HG03342 (cell line): ENCODE results near the gene CEL.
"Not testable (repeated sequence)": the region's sequence is repeated elsewhere in the genome, so short reads cannot be mapped to it uniquely, and the experiment has no call there.

ENCODE experiments used
- ATAC-seq: cut with Tn5 transposase; IDR thresholded peaks from one replicate; pipeline ENCODE4 v1.9.1; 2021; ENCODE audit warnings: mild to moderate bottlenecking, moderate library complexity; ENCODE audit not compliant: unreplicated experiment

CEL gene

GRCh38 chr9:133080786-133081779 lies 19.3 kb downstream of the CEL start:
- not testable (repeated sequence) for ATAC-seq

- ATAC-seq: not testable (repeated sequence)
These were observed 20.3 kb downstream of the CEL start for GRCh38 chr9:133081957-133082644.

- ATAC-seq: not testable (repeated sequence)
These were observed 21.9 kb downstream of the CEL start for GRCh38 chr9:133083688-133084087.

GRCh38 chr9:133086212-133086860 lies 24.6 kb downstream of the CEL start:
- not testable (repeated sequence) for ATAC-seq

GRCh38 chr9:133086894-133087293 lies 25.1 kb downstream of the CEL start:
- ATAC-seq: no peak

- no peak for ATAC-seq
These were observed 25.8 kb downstream of the CEL start for GRCh38 chr9:133087429-133088145.

GRCh38 chr9:133088146-133088750 lies 26.5 kb downstream of the CEL start:
- ATAC-seq: no peak

GRCh38 chr9:133088756-133089155 lies 27.0 kb downstream of the CEL start:
- no peak for ATAC-seq

GRCh38 chr9:133089271-133089671 lies 27.5 kb downstream of the CEL start:
- no peak for ATAC-seq

GRCh38 chr9:133090187-133090586 lies 28.4 kb downstream of the CEL start:
- ATAC-seq: no peak

- ATAC-seq: no peak
These were observed 29.1 kb downstream of the CEL start for GRCh38 chr9:133090752-133091385.

- not testable (repeated sequence) for ATAC-seq
These were observed 32.6 kb downstream of the CEL start for GRCh38 chr9:133094351-133094750.

GRCh38 chr9:133094842-133095393 lies 33.1 kb downstream of the CEL start:
- no peak for ATAC-seq

- no peak for ATAC-seq
These were observed 36.4 kb downstream of the CEL start for GRCh38 chr9:133098104-133098754.

GRCh38 chr9:133098871-133099270 lies 37.1 kb downstream of the CEL start:
- ATAC-seq: no peak

GRCh38 chr9:133099726-133100505 lies 38.1 kb downstream of the CEL start:
- no peak for ATAC-seq

- no peak for ATAC-seq
These were observed 39.0 kb downstream of the CEL start for GRCh38 chr9:133100506-133101355.
